Neutrophil (primary cell): ENCODE data around the gene GPR42.
"Not testable (repeated sequence)": the region's sequence is repeated elsewhere in the genome, so short reads cannot be mapped to it uniquely, and the experiment has no call there.

Experiments used
- H3K27ac ChIP-seq: fragments of 200-600 bp; sonication (generic); 2 replicates; pipeline ENCODE4 v1.5.1; 2016; ENCODE audit warnings: mild to moderate bottlenecking, moderate library complexity
- H3K27me3 ChIP-seq: fragments of 200-600 bp; sonication (generic); 2 replicates; pipeline ENCODE4 v1.6.0; 2016; ENCODE audit warnings: mild to moderate bottlenecking
- H3K36me3 ChIP-seq: fragments of 200-600 bp; sonication (generic); 2 replicates; pipeline ENCODE4 v1.5.1; 2017
- H3K4me1 ChIP-seq, 2 experiments: fragments of 200-600 bp in 1 of 2; sonication (generic) in 1 of 2; 1 replicate in 1 of 2; 2 replicates in 1 of 2; pipeline versions ENCODE4 v1.5.1 to v1.6.1; 2013 to 2016; ENCODE audit warnings: low read depth in 1 of 2, low read length in 1 of 2, mild to moderate bottlenecking in 1 of 2, moderate library complexity in 1 of 2; ENCODE audit not compliant: control insufficient read depth in 1 of 2, insufficient read depth in 1 of 2
- H3K4me3 ChIP-seq, 2 experiments: fragments of 200-600 bp in 1 of 2; sonication (generic) in 1 of 2; 1 replicate in 1 of 2; 2 replicates in 1 of 2; pipeline ENCODE4 v1.5.1; 2013 to 2016; ENCODE audit warnings: low read depth in 1 of 2, low read length in 1 of 2, mild to moderate bottlenecking in 1 of 2, moderate library complexity in 1 of 2
- H3K9me3 ChIP-seq: fragments of 200-600 bp; sonication (generic); 2 replicates; pipeline ENCODE4 v1.5.1; 2016
- CTCF ChIP-seq: fragments of 200-600 bp; sonication (generic); IDR thresholded peaks from 2 replicates; pipeline ENCODE4 v1.5.1; 2016; ENCODE audit warnings: antibody characterized with exemption

Gene GPR42

GRCh38 chr19:35373492-35373891 is 2.6 kb downstream of the GPR42 start:
- Histone ChIP-seq H3K4me3 (no peak overlapping the region), H3K27me3 (peaks cover 13% of the 10 kb centered on the region), H3K27ac (no peak overlapping the region), H3K9me3 (no peaks in the 10 kb centered on the region), H3K4me1 (peaks cover 0 to 18% of the 10 kb centered on the region in 2 experiments), H3K36me3 (no peaks in the 10 kb centered on the region)
- no peak for TF ChIP-seq CTCF

- H3K4me1 ChIP-seq = peaks cover 0 to 18% of the 10 kb centered on the region in 2 experiments
- H3K36me3 ChIP-seq, H3K27ac ChIP-seq, H3K4me3 ChIP-seq, H3K9me3 ChIP-seq: not testable (repeated sequence)
- peaks cover 13% of the 10 kb centered on the region for H3K27me3 ChIP-seq
Observed at GRCh38 chr19:35374031-35374430, 3.2 kb downstream of the GPR42 start.

- TF ChIP-seq CTCF = no peak
- Histone ChIP-seq H3K4me1 (peaks cover 0 to 18% of the 10 kb centered on the region in 2 experiments), H3K4me3 (no peak overlapping the region), H3K27ac (no peak overlapping the region), H3K36me3 (no peaks in the 10 kb centered on the region), H3K27me3 (peaks cover 21% of the 10 kb centered on the region), H3K9me3 (no peaks in the 10 kb centered on the region)
Observed at GRCh38 chr19:35375505-35376307, 4.8 kb downstream of the GPR42 start.

- H3K4me1 ChIP-seq = peaks cover 0 to 18% of the 10 kb centered on the region in 2 experiments
- peaks cover 34% of the 10 kb centered on the region for H3K27me3 ChIP-seq
- no peaks in the 10 kb centered on the region for H3K36me3 ChIP-seq
- H3K9me3 ChIP-seq = no peaks in the 10 kb centered on the region
- H3K27ac ChIP-seq = no peak overlapping the region
- TF ChIP-seq CTCF = no peak
- H3K4me3 ChIP-seq = no peak overlapping the region
Observed at GRCh38 chr19:35377656-35378055, 6.8 kb downstream of the GPR42 start.

- no peak for TF ChIP-seq CTCF
- Histone ChIP-seq H3K9me3 (no peaks in the 10 kb centered on the region), H3K4me3 (no peak overlapping the region), H3K36me3 (no peaks in the 10 kb centered on the region), H3K27me3 (peaks cover 32% of the 10 kb centered on the region), H3K27ac (no peak overlapping the region), H3K4me1 (peaks cover 0 to 18% of the 10 kb centered on the region in 2 experiments)
Observed at GRCh38 chr19:35378356-35378755, 7.5 kb downstream of the GPR42 start.

GRCh38 chr19:35379545-35379944 is 8.7 kb downstream of the GPR42 start:
- H3K4me3 ChIP-seq, H3K9me3 ChIP-seq, H3K27ac ChIP-seq, H3K36me3 ChIP-seq: not testable (repeated sequence)
- Histone ChIP-seq H3K27me3 (peaks cover 28% of the 10 kb centered on the region), H3K4me1 (peaks cover 0 to 14% of the 10 kb centered on the region in 2 experiments)
